HG03457 (cell line): ENCODE results near the gene ALDH5A1.

Experiments used
- ATAC-seq: cut with Tn5 transposase; IDR thresholded peaks from one replicate; pipeline ENCODE4 v1.9.1; 2021; ENCODE audit warnings: moderate number of reproducible peaks; ENCODE audit not compliant: unreplicated experiment

The ALDH5A1 gene

DNA sequence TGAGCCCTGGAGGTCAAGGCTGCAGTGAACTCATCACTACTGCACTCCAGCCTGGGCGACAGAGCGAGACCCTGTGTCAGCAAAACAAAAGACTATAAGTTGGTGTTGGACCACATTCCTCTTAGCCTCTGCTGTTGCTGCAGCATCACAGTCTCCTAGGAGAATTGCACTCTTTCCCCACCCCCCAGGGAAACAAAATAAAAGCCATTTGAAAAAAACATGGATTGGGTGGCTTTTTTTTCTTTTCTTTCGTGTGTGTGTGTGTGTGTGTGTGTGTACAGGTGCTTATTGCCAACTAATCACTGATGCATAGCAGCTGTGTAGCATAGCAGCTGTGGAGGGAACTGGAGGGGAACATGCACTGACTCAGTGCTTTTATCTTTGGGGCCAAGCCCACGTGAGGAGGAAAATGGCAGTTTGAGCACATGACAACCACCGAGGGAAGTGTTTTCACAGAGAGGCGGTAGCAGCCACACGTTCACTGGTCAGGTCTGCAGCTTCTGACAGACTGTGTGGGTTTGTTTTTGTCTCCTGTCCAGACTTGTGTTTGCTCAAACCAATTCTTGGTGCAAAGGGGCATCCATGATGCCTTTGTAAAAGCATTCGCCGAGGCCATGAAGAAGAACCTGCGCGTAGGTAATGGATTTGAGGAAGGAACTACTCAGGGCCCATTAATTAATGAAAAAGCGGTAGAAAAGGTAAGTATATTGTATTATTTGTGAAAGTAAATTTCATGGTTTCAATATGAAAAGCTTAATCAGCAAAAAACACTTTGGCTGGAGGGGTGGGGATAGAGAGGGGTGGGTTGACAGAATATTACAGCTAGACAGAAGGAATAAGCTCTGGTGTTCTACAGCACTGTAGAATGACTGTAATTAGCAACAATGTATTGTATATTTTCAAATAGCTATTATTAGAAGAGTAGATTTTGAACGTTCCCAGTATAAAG is 27.7 kb downstream of the ALDH5A1 start:
- ATAC-seq: no peak

DNA sequence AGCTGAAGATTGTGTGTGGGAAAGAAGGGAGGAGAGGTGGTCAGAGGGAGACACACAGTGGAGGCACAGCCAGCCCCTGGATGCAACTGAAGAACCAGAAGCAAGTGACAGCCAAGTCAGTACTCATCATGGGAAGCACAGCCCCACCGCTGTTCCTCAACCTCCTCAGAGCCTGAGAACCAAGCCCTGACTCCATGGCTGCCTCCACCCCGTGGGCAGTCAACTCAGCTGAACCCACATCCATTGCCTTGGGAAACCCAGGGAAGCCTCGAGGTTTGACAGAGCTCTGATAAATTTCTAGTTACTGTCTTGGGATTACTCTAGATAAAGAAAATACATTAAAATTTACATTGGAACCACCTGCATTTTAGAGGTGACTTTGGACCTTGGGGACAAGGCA is 29.6 kb downstream of the ALDH5A1 start:
- ATAC-seq: no peak

DNA sequence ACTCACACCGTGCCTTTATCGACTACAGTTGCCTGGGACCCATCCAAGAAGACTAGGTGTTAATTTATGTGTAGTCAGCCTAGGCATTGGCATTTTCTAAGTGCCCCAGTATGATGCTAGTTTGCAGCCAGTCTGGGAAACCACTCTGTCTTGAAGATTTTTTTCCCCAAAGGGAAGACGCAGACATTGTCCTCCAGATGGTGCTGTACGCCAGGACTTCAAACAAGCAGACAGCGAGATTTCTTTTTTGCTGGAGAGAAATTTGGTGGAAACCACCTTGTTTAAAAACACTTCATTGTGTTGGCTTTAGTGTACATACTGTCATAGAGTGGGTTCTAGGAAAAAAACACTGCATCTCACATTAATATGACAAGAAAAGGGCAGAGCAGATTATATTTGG is 30.0 kb downstream of the ALDH5A1 start:
- no peak for ATAC-seq

DNA sequence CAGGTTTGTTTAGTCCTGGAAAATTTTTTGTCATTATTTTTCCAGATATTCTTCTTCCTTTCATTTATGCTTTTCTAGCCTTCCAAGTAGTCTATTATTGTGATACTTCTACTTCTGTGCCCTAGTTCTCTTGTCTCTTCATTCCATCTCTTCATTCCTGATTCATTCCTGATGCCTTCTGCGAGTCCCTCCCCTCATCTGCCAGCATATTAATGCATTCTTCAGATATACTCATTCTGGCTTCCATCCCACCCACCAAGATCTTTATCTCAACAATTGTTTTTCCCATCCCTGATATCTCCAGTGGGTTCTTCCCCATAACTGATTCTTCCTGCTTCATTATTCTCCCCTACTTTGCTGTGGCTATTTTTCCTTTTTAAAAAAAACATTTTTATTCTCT is 35.2 kb downstream of the ALDH5A1 start:
- ATAC-seq: no peak

DNA sequence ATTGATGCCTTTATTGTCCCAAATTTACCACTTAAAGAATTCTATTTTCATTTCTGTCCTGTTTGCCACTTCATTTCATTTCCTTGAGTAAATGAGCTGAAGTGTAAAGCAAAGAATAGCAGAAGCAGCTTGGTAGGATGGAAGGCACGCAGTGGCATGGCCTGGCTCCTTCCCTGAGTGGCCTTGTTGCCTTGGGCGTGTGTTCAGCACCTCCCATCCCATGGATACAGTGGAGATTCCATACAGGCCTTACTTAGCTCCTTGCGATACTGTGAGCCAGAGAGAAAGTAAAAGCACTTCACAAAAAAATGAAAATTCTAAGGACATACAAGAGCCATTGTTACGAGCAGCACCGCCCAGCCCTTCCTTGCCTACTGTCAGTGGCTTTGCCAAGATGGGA is 39.6 kb downstream of the ALDH5A1 start:
- ATAC-seq: no peak

DNA sequence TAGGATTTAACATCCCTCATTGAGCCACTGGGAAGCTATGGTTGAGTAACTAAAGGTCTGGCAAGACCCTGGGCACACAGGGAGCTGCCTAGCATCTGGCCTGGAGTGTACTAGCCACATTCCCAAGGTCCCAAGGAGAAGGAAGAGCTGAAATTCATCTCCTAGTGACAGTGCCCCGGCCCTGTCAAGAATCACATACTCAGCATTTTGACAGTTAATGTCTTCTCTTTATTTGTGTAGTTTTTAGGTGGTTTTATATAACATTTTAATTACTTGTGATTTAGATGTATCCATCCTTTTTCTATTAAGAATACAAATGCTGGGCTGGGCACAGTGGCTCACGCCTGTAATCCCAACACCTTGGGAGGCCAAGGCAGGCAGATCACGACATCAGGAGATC is 40.4 kb downstream of the ALDH5A1 start:
- ATAC-seq: no peak

DNA sequence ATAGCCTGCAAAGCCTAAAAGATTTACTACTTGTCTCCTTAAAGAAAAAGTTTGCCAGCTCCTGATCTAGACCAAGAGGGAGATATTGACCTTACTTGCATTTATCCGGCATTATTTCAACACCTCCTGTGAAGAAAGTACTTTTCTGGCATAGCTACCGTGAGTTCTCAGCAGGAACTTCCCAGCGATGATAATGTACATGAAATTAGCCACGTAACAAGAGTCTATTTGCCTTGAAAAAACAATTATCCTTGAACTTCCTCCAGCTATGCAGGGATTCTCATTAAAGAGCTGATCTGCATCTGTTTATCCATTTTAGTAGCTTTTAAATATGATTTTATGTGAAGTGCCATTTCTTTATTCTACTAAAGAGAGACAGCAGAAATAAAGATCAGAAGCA is 41.7 kb downstream of the ALDH5A1 start:
- ATAC-seq: no peak

DNA sequence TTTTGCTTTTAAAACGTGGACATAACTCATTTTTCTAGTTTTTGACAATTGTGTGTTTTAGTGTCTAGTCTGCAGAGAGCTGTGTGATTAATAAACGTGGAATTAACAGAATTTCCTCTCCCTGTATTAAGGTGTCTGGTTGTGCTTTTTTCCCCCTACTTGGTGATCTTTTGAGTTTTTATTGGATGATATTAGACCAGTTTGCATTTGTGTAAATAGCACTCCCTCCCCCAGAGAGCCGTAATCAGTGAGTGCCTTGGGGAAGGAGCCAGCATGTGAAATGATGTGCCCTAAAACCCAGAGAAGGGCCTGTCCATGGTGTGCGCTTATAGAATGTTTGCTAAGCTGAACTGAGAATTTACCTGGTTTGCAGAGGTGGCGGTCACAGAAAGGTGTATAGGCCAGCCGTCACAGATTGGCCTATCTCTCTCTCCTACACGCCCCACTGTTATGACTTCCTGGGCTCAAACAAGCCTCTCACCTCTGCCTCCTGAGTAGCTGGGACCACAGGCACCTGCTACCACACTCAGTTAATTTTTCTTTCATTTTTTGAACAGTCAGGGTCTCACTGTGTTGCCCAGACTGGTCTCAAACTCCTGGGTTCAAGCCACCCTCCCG is 42.4 kb downstream of the ALDH5A1 start:
- no peak for ATAC-seq

DNA sequence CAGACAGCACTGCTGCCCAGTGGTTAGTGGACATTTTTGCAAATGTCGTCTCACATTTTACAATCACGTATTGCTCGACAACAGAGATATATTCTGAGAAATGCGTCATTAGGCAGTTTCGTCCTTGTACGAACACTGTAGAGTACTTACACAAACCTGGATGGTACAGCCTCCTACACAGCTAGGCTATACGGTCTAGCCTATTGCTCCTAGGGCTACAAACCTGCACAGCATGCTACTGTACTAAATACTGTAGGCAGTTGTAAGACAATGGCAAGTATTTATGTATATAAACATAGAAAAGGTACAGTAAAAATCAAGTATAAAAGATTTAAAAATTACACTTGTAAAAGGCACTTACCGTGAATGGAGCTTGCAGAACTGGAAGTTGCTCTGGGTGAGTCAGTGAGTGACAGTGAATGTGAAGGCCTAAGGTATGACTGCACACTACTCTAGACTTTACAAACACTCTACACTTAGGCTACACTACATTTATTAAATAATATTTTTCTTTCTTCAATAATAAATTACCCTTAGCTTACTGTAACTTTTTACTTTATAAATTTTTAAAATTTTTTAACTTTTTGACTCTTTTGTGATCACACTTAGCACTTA is 43.1 kb downstream of the ALDH5A1 start:
- no peak for ATAC-seq

DNA sequence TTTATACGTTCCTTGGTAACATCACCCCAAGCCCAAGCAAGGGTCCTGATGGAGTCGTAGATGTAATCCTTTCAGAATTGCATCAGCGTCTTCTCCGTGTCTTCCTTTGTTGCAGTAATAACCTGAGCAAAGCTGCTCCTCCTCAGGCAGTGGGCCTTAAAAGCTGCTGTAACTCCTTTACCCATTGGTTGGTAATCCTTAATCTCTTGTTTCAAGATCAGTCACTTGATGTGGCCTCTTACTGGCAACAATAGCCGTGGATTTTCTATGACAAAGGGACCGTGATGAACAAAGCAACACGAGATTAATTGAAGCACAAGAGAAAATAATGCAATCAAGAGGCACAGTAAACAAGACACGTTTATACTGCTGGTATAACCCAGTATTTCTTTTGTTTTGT is 44.6 kb downstream of the ALDH5A1 start:
- no peak for ATAC-seq

DNA sequence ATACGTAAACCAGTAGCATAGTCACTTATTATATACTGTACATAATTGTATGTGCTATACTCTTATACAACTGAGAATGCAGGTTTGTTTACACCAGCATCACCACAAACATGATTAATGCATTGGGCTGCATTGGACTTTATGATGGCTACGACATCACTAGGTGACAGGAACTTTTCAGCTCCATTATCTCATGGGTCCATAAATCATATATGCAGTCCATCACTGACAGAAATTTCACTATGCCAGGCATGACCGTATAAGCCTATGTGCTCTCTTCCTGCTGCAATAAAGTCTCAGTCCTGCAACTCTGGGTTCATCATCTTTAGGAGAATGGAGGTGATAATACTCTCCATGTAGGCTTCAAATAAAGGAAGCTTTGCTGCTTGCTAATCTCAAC is 45.4 kb downstream of the ALDH5A1 start:
- no peak for ATAC-seq

DNA sequence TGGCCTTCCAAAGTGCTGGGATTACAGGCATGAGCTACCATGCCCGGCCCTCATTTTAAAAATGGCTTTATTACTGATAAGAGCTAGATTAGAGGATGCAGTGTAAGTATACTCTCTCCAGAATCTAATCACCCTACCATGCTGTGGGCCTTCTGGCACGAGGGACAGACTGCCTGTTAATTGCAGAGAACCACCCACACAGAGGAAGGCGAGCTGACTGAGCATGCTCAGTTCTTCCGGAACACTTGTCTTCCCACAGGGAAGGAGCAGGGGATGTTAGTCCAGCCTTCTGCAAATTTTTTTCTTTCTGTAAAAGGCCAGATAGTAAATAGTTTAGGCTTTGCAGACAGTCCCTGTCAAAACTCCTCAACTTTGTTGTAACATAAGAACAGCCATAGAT is 48.9 kb downstream of the ALDH5A1 start:
- no peak for ATAC-seq

DNA sequence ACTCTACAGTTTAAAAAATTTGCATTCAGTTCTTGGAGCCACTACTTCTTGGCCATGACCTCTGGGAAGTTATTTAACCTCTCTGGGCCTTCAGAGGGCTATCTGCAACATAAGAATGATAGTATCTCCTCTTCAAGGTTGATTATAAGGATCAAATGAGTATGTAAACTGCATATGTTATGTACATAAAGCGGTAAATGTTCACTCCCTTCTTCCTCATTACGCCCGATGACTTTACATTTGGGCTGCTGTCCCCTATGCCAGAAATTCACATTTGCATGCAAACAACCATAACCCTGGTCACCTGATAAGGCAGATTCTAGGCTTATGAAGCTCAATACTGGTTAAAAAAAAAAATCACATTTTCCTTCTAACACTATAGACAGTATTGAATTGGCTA is 50.4 kb downstream of the ALDH5A1 start:
- ATAC-seq: no peak

DNA sequence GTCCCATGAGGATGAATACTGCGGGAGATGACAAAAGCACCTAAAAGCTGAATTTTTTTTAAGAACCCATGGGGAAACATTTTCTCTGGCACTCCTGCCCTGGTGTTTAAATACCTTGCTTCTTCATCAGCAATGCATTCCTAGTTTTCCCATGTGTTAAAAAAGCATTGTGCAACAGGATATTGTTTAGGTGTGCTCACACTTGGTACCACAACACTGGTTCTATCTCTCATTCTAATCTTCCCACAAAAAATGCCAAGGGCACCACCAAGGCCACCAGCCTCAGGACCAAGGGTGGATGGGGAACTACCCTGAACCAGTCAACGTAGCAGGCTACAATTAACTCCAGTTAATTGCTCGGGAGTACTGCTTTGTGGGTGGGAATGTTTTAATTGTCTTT is 50.9 kb downstream of the ALDH5A1 start:
- no peak for ATAC-seq

DNA sequence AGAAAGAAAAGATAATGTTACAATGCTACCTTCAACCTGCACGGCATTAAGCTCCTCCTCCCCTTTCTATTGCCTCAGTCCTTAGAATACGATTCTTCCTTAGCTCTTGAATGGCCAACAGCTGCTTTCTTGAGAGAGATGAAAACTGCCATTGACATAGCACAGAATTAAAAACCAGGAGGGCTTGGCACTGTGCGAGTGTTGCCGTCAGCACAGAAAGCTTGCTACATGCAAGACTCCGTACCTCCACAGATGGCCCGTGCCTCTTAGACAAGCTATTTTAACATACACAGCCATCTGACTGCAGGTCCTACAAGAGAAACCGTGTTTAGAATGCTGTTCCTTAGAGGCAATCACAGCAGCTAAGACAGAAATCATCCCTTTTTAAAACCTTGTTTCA is 51.7 kb downstream of the ALDH5A1 start:
- no peak for ATAC-seq

DNA sequence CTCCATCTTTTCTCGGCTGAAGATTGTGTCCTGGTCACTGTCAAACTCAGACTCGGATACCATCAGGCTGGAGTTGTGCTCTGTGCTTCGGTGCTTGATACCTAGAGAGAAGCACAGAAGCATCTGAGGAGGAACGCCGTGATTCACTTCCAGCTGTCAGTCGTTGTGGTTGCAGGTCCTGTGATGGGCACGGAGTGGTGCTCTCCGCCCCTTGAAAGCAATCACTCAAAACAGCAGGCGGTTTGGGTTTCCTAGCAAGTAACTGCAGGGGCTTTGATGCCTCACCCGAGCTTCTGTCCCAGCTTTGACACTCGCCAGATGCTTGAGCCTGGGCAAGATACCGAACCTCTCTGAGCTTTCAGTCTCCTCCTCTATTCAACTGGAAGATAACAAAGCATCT is 52.5 kb downstream of the ALDH5A1 start:
- no peak for ATAC-seq

DNA sequence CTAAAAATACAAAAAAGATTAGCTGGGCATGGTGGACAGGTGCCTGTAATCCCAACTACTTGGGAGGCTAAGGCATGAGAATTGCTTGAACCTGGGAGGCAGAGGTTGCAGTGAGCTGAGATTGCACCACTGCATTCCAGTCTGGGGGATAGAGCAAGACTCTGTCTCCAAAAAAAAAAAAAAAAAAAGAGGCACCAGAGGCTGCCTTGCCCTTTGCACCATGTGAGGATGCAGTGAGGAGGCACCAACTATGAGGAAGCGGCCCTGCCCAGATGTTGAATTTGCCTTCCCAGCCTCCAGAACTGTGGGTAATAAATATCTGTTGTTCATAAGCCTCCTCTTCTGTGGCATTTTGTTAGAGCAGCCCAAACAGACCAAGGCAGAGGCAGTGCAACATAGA is 54.4 kb downstream of the ALDH5A1 start:
- no peak for ATAC-seq

DNA sequence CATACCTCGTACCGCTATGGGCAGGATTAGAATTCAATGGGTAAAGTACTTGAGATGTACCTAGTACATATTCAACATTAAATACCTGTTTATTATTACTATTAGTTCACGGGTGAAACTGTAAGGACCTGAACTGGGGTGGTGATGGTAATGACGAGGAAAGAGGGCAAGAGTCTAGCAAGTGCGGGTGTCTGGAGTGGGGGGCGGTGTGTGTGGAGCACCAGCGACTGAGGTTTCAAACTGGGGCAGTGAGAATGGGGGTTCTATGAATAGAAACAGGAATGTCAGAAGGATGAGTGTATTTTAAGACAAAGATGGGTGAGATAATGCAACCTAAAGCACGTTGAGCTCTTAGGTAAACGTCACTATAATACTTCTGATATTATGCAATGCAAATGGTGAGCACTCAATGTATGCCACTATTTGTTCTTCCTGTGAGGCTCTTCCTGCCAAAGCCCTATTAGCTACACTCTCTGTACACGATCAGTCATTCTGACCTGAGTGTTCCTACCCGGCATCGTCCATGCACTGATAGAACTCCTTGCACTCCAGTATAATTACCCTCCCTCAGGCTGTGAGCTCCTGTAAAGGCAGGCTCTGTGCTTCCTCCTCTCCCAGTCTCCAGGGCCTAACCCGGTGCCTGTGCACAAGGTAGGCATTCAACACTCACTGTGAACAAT is 55.0 kb downstream of the ALDH5A1 start:
- no peak for ATAC-seq

DNA sequence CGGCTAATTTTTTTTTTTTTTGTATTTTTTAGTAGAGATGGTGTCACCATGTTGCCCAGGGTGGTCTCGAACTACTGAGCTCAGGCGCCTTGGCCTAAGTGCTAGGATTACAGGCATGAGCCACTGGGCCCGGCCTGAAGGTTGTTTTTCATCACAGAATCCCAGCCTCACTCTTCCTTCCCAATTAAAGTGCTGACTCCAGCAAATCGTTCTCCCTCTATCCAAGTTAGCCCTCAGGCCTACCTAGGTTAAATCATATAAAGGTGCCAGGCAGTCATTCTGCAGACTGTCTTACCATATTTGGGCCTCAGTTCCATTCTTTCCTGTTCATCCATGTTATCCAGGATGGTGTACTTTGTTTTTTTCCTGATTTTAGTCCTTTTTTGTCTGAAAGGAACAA is 56.4 kb downstream of the ALDH5A1 start:
- no peak for ATAC-seq

DNA sequence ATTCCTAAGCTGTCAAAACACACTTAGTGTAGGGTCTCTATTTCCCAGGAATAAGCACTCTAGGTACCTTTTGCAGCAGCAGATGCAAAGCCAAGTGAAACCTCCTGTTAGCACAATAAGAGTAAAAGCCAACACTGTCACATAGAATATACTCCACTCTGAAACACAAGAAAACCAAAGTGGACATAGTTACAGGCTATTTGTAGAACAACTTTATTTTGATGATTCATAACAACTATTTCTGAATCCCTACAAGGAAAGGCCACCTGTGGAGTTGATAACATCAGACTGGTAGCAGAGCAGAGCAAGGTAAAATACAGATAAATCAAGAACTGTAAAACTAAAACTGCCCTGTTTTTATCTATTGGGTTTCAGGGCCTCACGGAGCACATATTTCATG is 59.7 kb downstream of the ALDH5A1 start:
- ATAC-seq: no peak

DNA sequence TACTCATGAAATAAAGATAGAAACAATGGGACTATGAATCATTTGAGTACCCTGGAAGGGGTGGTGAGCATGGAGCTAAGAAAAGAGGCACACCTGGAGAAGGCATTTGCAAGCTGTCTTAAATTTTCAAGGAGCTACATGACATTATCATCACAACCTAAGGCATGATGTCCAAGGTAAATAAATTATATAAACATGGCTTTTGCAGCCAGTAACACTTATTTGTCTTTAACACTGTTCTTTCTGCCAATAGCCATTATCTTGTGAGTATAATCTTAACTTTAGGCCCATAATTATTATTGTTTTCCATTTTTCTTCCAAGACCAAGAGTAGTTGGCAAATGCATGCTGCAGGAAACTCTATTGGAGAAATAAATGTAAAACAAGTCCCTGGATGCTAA is 63.7 kb downstream of the ALDH5A1 start:
- ATAC-seq: no peak

DNA sequence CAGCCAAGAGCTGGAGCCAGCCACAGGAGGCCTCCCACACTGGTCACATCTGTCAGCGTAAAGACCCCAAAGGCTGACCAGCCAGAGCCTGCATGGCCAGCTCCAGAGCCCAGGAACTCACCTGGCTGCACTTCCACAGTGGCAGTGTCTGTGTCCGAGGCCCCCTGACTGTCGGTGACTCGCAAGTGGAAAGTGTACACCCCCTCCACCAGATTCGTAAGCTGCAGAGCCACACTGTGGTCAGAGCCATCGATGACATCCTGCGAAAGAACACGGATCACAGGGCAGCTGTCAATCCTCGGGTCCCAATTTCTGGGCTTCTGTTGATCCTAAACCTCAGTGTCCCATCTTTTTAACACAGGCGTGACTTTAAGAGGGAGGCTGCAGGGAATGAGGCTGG is 69.3 kb downstream of the ALDH5A1 start:
- no peak for ATAC-seq
